GM19035 (cell line): ENCODE results near the gene TDRKH.
A peak's percentile ranks its signal among the peaks of the same experiment; 100 is the strongest.
"Not testable (repeated sequence)": the region's sequence is repeated elsewhere in the genome, so short reads cannot be mapped to it uniquely, and the experiment has no call there.

Experiments used
- ATAC-seq: cut with Tn5 transposase; IDR thresholded peaks from one replicate; pipeline ENCODE4 v1.9.1; 2021; ENCODE audit not compliant: unreplicated experiment

TDRKH gene

DNA sequence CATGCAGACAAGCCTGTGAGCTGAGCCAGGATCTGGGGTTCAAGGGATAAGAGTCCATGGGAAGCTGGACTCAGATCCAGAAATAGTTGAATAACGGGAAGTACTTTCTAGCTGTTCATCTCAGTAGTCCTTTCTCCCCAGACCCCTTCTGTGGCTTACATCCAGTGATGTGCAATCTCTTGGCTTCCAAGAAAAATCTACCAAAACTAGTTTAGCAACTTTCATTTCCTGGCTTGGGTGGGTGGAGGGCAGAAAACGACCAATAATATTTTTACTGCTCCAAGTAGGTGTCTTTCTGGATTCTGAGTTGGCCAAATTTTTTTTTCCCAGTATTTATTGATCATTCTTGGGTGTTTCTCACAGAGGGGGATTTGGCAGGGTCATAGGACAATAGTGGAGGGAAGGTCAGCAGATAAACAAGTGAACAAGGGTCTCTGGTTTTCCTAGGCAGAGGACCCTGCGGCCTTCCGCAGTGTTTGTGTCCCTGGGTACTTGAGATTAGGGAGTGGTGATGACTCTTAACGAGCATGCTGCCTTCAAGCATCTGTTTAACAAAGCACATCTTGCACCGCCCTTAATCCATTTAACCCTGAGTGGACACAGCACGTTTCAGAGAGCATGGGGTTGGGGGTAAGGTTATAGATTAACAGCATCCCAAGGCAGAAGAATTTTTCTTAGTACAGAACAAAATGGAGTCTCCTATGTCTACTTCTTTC lies 21.8 kb downstream of the TDRKH start:
- ATAC-seq: not testable (repeated sequence)

DNA sequence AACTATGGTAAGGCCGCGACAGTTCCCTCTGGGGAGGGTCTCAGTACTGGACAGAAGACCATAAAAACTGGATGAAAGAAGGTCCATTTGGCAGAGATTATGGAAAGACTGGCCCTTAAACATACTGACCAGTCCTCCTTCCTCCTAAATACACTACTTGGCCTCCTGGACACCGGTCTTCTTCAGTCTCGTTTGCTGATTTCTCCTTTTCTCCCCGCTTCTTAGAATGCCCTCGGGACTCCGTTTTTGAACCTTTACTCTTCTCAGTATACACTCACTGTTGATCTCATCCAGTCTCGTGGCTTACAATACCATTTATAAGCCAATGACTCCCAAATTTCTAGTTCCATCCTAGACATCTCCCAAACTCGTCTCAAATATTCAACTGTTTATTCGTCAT lies 26.3 kb downstream of the TDRKH start:
- ATAC-seq: no peak

- peak; percentile 96 for ATAC-seq
Measured at GRCh38 chr1:151762941-151763921, 27.1 kb downstream of the TDRKH start, which contains the start of gene MRPL9. Gene MRPL9 (minus strand): TSS chr1:151763496. CDS start chr1:151763479, 17 bp downstream.

DNA sequence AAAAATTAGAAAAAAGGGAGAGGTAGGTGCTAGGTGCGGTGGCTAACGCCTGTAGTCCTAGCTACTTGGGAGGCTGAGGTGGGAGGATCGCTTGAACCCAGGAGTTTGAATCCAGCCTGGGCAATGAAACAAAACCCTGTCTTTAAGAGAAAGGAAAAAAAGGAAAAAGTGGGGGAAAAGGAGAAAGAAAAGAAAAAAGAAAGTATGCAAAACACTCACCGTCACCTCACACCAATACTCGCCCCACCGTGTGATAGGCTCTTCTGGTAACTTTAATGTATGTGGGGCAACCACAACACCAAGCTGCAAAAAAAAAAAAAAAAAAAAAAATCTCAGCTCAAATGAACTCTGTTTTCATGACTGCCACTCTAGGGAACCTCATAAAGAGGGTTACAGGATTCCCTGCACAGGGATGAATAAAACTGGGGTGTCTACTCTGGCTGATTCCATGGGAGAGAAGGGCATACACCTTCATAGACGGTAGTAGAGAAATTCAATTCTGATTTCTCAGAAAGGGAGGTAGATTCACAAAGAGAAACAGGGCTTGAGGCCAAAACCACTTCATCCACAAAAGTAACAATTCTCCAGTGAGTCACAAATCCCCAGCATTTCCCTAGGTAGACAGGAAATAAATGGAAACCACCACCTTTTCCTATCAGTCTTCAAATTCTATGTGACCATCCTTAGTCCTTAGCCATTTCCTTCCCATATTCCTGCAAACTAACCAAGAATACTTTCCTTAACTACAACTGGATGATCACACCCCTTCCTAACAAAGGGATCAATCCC lies 29.5 kb downstream of the TDRKH start:
- ATAC-seq: no peak

- ATAC-seq: no peak
Measured at GRCh38 chr1:151759241-151759640, 31.1 kb downstream of the TDRKH start.

GRCh38 chr1:151756291-151756690 lies 34.0 kb downstream of the TDRKH start:
- no peak for ATAC-seq

DNA sequence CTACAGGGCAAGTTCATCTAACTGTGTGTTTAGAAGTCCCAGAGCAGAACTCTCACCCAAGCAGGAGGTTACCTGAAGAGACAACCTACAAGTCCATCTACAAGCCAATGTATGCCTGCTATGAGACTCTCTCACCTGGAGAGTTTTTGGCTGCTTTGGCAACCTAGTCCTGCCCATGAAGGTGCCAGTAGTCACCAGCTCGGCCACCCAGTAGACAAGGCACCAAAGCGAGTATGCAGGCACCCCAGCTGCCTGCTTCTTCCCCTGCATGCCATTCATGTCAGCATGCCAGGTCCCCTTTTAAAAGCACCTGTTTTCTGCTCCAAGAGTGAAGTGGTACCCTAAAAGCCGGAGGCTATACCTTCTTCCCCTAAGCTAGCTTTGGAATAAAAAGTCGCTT lies 48.8 kb downstream of the TDRKH start:
- no peak for ATAC-seq

DNA sequence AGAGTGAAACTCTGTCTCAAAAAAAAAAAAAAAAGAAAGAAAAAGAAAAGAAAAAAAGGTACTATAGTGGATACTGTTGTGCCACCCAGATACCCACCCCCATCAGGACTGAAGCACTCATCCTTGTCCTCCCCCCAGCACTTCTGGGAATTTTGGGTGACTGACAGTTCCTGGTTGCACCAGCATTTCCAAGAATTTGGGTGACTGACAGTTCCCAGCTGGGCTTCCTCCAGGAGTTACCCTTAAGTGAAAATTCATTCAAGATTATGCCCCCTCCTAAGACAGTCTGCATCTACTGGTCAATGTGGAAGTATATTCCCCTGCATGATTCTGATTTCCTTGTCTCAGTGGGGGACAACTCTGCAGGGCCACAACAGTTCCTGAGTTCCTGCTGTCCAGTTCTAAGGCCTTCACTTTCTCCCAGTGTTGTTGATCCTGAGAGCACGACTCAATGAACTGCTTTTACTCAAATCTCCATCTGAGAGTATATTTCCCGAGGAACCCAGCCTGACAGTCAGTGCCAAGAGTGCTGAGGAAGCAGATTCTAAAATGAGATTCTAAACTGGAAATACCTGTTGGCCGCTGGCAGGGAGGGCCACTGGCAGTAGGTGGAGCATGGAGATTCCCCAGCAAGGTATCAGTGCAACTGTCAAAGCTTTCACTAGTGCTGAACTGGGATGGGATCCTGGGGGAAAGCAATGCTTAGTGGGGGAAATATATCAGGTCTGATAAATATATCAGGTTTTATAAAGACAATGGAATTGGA lies 50.5 kb downstream of the TDRKH start:
- ATAC-seq: no peak

DNA sequence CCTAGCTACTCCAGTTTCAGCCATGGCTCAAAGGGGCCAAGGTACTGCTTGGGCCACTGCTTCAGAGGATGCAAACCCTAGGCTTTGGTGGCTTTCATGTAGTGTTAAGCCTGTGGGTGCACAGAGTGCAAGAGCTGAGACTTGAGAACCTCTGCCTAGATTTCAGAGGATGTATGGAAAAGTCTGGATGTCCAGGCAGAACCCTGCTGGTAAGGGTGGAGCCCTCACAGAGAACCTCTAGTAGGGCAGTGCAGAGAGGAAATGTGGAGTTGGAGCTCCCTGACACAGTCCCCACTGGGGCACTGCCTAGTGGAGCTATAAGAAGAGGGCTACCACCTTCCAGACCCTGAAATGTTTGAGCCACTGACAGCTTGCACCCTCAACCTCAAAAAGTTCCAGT lies 52.8 kb downstream of the TDRKH start:
- no peak for ATAC-seq

- ATAC-seq: no peak
Measured at GRCh38 chr1:151737026-151737425, 53.3 kb downstream of the TDRKH start.

GRCh38 chr1:151733995-151734394 lies 56.3 kb downstream of the TDRKH start:
- not testable (repeated sequence) for ATAC-seq

- no peak for ATAC-seq
Measured at GRCh38 chr1:151733126-151733525, 57.2 kb downstream of the TDRKH start.

GRCh38 chr1:151729966-151730291 lies 60.4 kb downstream of the TDRKH start:
- no peak for ATAC-seq

DNA sequence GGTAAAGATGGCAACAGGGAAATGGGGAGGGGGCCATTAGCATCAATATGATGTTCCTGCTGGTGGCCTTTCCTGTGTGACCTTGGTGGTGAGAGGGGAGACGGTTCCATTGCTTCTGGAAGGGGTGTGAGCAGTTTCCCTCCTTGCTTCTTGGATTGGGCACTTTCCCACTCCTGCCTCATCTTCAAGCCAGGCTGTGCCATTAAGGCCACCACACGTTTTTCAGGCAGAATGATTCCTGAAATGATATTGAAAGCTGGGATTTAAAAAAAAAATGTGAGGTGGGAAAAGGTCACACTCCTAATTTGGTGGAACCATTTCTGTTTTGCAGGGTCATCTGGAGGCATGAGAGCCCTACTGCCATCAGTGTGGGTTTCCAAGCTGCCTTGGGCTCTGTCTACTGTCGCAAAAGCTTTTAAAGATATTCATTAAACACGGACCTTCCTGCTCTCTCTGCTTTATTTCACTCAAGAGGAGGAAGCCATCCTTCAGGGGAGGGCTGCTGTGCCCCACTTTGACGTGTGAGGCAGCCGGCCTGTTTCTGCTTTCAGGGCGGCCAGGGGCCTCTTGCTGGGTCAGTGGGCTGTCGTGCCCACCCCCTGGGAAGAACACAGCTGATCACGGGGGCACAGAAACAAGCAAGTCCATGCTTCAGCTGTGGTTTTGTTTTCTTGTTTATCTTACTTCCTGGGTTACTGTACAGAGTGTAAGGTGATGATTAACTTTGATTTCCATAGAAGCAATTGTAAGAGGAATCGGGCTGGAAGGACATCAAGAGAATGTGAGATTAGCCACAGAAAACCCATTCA lies 60.9 kb downstream of the TDRKH start:
- ATAC-seq: no peak

- ATAC-seq: no peak
Measured at GRCh38 chr1:151728151-151729054, 61.9 kb downstream of the TDRKH start.

GRCh38 chr1:151723726-151724370 lies 66.5 kb downstream of the TDRKH start:
- ATAC-seq: no peak
